Measurements from ENCODE around the gene CLIC4.
"Not testable (repeated sequence)": the region's sequence is repeated elsewhere in the genome, so short reads cannot be mapped to it uniquely, and the experiment has no call there.

Gene CLIC4

DNA sequence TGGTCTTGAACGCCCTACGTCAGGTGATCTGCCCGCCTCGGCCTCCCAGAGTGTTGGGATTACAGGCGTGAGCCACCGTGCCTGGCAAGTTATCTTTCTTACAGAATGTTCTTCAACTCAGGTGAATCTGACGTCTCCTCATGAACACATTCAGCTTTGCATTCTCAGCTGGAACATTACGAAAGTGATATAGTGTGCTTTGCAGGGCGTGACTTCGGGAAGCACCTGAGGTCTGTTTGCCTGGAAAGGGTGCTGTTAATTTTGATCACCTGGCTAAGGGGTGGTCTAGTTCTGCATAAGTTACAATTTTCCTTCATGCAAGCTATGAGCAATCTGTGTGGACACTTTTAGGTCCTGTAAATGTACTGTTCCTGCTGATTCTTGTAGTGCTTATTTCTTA, 16.3 kb upstream of the CLIC4 start:
- DNase-seq (ENCODE audit: low read depth), result no peak
- H3K4me3 ChIP-seq (ENCODE audit: low read length), result no peak overlapping the region
- TF ChIP-seq, protein P1, sequence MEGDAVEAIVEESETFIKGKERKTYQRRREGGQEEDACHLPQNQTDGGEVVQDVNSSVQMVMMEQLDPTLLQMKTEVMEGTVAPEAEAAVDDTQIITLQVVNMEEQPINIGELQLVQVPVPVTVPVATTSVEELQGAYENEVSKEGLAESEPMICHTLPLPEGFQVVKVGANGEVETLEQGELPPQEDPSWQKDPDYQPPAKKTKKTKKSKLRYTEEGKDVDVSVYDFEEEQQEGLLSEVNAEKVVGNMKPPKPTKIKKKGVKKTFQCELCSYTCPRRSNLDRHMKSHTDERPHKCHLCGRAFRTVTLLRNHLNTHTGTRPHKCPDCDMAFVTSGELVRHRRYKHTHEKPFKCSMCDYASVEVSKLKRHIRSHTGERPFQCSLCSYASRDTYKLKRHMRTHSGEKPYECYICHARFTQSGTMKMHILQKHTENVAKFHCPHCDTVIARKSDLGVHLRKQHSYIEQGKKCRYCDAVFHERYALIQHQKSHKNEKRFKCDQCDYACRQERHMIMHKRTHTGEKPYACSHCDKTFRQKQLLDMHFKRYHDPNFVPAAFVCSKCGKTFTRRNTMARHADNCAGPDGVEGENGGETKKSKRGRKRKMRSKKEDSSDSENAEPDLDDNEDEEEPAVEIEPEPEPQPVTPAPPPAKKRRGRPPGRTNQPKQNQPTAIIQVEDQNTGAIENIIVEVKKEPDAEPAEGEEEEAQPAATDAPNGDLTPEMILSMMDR (IDR thresholded peaks at IDR 0.05; ENCODE audit: insufficient read depth, low read depth, low read length, missing control alignments), result no peak

DNA sequence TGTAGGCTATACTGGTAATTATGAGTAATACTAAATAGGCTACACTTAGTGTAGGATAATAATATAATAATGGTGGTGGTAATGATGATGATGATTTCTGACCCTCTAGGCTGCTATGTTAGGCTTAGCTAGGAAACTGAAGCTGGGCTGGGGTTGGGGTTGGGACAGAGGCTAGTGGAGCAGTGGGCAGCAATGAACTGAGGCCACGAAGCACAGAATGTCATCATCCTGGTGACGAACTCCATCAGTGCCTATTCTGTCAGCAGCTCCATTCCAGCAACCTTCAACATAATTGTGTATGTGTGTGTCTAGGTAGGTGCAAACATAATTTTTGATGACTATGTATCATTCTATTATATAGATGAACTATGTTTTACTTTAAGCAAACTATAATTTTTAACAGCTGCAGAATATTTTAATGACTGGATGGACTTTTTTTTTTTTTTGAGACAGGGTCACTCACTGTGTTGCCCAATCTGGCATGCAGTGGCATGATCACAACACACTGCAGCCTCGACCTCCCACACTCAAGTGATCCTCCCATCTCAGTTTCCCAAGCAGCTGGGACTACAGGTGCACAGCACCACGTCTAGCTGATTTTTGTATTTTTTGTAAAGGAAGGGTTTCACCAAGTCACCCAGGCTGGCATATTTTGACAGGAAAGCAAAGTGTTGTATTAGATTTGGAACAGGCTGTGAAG, 12.9 kb upstream of the CLIC4 start:
- TF ChIP-seq, protein P1 (IDR thresholded peaks at IDR 0.05; ENCODE audit: insufficient read depth, low read depth, low read length, missing control alignments), result no peak
- H3K4me3 ChIP-seq (ENCODE audit: low read length), result no peak overlapping the region
- DNase-seq (ENCODE audit: low read depth), result peak; percentile 28

DNA sequence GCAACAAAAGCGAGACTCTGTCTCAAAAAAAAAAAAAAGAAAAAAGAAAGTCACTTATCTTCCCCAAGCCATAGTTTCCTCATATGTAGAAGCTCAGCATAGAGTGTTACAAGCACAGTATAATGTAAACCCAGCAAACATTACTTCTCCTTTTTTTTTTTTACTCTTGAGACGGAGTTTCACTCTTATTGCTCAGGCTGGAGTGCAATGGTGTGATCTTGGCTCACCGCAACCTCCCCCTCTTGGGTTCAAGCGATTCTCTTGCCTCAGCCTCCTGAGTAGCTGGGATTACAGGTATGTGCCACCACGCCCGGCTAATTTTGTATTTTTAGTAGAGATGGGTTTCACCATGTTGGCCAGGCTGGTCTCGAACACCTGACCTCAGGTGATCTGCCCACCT, 11.9 kb upstream of the CLIC4 start:
- not testable (repeated sequence) for H3K4me3 ChIP-seq (ENCODE audit: low read length); DNase-seq (ENCODE audit: low read depth)

DNA sequence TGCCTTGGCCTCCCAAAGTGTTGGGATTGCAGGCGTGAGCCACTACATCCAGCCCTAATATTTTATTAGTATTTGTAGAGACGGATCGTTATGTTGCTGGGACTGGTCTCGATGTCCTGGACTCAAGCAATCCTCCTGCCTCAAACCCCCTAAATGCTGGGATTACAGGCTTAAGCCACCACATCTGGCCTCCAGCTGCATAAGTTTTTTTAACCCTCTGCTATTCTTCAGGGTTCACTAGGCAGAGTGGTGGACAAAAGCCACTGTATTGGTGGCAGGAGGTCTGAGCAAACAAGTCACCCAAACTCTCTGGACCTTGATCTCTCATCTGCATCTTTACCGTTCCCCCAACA, 10.1 kb upstream of the CLIC4 start:
- H3K4me3 ChIP-seq (ENCODE audit: low read length), result no peak overlapping the region
- DNase-seq (ENCODE audit: low read depth), result no peak
- TF ChIP-seq, protein P1 (IDR thresholded peaks at IDR 0.05; ENCODE audit: insufficient read depth, low read depth, low read length, missing control alignments), result no peak

DNA sequence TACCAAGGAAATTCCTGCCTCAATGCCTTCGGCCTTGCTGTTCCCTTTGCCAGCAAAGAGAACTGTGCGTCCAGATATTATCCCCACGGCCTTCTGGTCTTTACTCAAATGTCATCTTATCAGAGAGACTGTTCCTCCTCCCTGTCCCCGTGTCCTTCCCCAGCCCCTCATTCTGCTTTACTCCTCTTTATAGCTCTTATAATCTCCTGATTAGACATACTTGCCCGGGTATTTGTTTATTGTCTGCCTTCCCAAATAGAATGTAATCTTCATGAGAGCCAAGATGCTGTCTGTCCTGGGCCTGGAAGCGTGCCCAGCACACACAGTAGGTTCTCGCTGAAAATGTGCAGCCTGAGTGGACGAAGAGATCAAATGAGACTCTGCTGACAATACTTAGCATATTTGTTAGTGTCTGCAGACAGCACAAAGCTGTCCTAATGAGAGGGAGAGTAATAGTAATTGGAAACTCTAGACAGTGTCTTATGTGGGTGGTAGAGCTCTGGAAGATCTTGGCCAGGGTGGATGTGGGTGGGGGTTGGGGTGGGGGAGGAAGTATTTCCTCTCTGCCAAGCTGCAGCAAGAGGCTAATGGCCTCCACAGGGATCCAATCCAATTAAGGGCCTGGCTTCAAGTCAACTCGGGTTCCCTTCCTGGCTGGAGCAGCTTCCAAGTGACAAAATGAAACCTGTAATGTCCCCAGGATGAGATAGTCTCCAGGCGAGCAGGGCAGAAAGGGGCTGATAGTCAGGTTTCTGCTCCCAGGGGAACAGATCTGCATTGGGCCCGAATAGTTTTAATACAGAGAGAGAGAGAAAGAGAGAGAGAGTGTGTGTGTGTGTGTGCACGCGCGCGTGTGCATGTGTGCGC, 9.5 kb upstream of the CLIC4 start:
- no peak for DNase-seq (ENCODE audit: low read depth)
- TF ChIP-seq, protein P1 (IDR thresholded peaks at IDR 0.05; ENCODE audit: insufficient read depth, low read depth, low read length, missing control alignments), result no peak
- no peak overlapping the region for H3K4me3 ChIP-seq (ENCODE audit: low read length)

DNA sequence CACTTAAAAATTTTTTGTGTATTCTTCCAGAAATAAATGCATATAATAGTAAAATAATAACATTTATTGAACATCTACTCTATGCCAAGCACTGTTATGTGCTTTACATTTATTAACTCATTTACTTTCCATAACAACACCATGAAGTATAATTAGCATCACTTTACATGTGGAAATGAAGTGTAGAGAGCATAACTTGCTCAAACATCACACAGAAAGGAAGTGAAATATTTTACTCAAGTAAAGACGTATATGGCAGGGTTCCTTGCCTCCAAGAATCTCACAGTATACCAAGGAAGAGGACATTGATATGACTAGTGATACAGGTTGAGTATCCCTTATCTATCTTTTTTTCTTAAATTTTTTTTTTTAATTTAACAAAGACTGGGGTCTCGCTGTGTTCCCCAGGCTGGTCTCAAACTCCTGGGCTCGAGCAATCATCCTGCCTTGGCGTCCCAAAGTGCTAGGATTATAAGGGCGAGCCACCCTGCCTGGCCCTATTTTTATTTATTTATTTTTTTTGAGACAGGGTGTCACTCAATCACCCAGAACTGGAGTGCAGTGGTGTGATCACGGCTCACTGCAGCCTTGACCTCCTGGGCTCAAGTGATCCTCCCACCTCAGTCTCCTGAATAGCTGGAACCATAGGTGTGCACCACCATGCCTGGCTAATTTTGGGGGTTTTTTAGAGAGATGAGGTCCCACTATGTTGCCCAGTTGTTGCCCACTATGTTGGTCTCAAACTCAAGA, 7.7 kb upstream of the CLIC4 start:
- no peak for DNase-seq (ENCODE audit: low read depth)
- no peak overlapping the region for H3K4me3 ChIP-seq (ENCODE audit: low read length)
- TF ChIP-seq, protein P1 (IDR thresholded peaks at IDR 0.05; ENCODE audit: insufficient read depth, low read depth, low read length, missing control alignments), result no peak

DNA sequence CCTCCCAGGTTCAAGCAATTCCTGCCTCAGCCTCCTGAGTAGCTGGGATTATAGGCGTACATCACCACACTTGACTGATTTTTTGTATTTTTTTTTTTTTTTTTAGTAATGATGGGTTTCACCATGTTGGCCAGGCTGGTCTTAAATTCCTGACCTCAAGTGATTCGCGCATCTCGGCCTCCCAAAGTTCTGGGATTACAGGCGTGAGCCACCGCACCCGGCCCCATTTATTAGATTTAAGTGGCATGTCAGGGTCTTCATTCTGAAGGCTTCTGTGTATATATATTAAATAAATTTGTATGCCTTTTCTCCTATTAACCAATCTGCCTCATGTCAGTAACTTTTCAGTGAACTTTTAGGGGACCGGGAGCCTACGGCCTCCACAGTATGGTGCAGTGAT, 6.0 kb upstream of the CLIC4 start:
- TF ChIP-seq, protein P1 (IDR thresholded peaks at IDR 0.05; ENCODE audit: insufficient read depth, low read depth, low read length, missing control alignments), result no peak
- no peak overlapping the region for H3K4me3 ChIP-seq (ENCODE audit: low read length)
- no peak for DNase-seq (ENCODE audit: low read depth)
